IMR-90 (cell line): ENCODE data around the gene PVALEF. TPM values are rescaled to one million over a fixed set of nuclear protein-coding genes. Genes with fewer than 3 reads are reported as not detected.

Source experiments
- ATAC-seq: fragments of 200-7000 bp; cut with Tn5 transposase; 2 replicates; pipeline ENCODE4 v1.9.1; 2020; ENCODE audit warnings: low read depth, mild to moderate bottlenecking, moderate library complexity
- BruUV-seq: library from RNA; stranded (reverse); fragments of 400-500 nt; replicated peaks from 2 replicates; lab custom pipeline; 2021; lab: Mats Ljungman, UMichigan
- CTCF ChIA-PET: fragments of 300-600 bp; formaldehyde crosslinking; extraction: SDS; loops from one replicate; lab custom pipeline; 2021; ENCODE audit warnings: antibody characterized with exemption; lab: Yijun Ruan, JAX
- POLR2A ChIA-PET: fragments of 300-600 bp; sonication (Branson Sonifier 250); formaldehyde crosslinking; loops from one replicate; lab custom pipeline; 2022; ENCODE audit warnings: antibody characterized with exemption; ENCODE audit not compliant: unreplicated experiment; lab: Charles Lee
- DNase-seq: peaks from one replicate; pipeline ENCODE4 v3.0.0; 2013
- H2AFZ ChIP-seq: replicated peaks from 2 replicates; pipeline ENCODE3; 2013; ENCODE audit warnings: low read length, mild to moderate bottlenecking; ENCODE audit not compliant: poor library complexity
- H2AK5ac ChIP-seq: 2 replicates; pipeline ENCODE4 v1.6.1; 2013; ENCODE audit warnings: low read depth, low read length, inconsistent platforms
- H2AK9ac ChIP-seq: replicated peaks from 2 replicates; pipeline ENCODE3; 2013; ENCODE audit warnings: mild to moderate bottlenecking, low read depth, low read length, moderate library complexity; ENCODE audit not compliant: poor library complexity
- H2BK120ac ChIP-seq: 2 replicates; pipeline ENCODE4 v1.6.1; 2013; ENCODE audit warnings: low read depth, low read length, inconsistent platforms
- H2BK15ac ChIP-seq: 3 replicates; pipeline ENCODE4 v1.6.1; 2013; ENCODE audit warnings: low read depth, low read length, inconsistent platforms
- H2BK20ac ChIP-seq: 2 replicates; pipeline ENCODE4 v1.6.1; 2013; ENCODE audit warnings: low read depth, mild to moderate bottlenecking, inconsistent platforms, low read length, moderate library complexity
- H2BK5ac ChIP-seq: 2 replicates; pipeline ENCODE4 v1.6.1; 2013; ENCODE audit warnings: mild to moderate bottlenecking, low read depth, low read length, inconsistent platforms; ENCODE audit not compliant: poor library complexity, severe bottlenecking
- H3K14ac ChIP-seq: replicated peaks from 2 replicates; pipeline ENCODE4 v1.6.1; 2013; ENCODE audit warnings: low read depth, low read length, inconsistent platforms
- H3K18ac ChIP-seq: 2 replicates; pipeline ENCODE4 v1.6.1; 2013; ENCODE audit warnings: low read depth, low read length, control low read depth
- H3K23ac ChIP-seq: 2 replicates; pipeline ENCODE4 v1.6.1; 2013; ENCODE audit warnings: low read depth, low read length, inconsistent platforms
- H3K27ac ChIP-seq: 2 replicates; pipeline ENCODE4 v1.5.1; 2013; ENCODE audit warnings: mild to moderate bottlenecking, control low read depth, low read length; ENCODE audit not compliant: insufficient read depth
- H3K27me3 ChIP-seq: 2 replicates; pipeline ENCODE4 v1.6.1; 2013; ENCODE audit warnings: low read length; ENCODE audit not compliant: control insufficient read depth, insufficient read depth
- H3K36me3 ChIP-seq: 2 replicates; pipeline ENCODE4 v1.6.1; 2013; ENCODE audit warnings: low read length, mixed read lengths; ENCODE audit not compliant: control insufficient read depth, insufficient read depth
- H3K4ac ChIP-seq: 2 replicates; pipeline ENCODE4 v1.6.1; 2013; ENCODE audit warnings: low read depth, low read length, inconsistent platforms
- H3K4me1 ChIP-seq: 2 replicates; pipeline ENCODE4 v1.6.1; 2013; ENCODE audit warnings: low read length, mixed read lengths; ENCODE audit not compliant: control insufficient read depth, insufficient read depth
- H3K4me2 ChIP-seq: 2 replicates; pipeline ENCODE4 v1.6.1; 2013; ENCODE audit warnings: low read depth, mild to moderate bottlenecking, control low read depth, low read length, moderate library complexity
- H3K4me3 ChIP-seq: 2 replicates; pipeline ENCODE4 v1.5.1; 2013; ENCODE audit warnings: low read depth, mild to moderate bottlenecking, control low read depth, low read length, moderate library complexity; ENCODE audit not compliant: insufficient read depth
- H3K56ac ChIP-seq: 2 replicates; pipeline ENCODE4 v1.6.1; 2013; ENCODE audit warnings: low read length, inconsistent platforms; ENCODE audit not compliant: insufficient read depth; ENCODE audit errors: extremely low read depth
- H3K79me1 ChIP-seq, 2 experiments: 2 replicates each; pipeline ENCODE4 v1.6.1; 2013; ENCODE audit warnings: low read length in 2 of 2, inconsistent platforms in 1 of 2, low read depth in 1 of 2
- H3K9ac ChIP-seq: 2 replicates; pipeline ENCODE4 v1.6.1; 2013; ENCODE audit warnings: low read depth, low read length, control low read depth
- H3K9me1 ChIP-seq: 2 replicates; pipeline ENCODE4 v1.6.1; 2013; ENCODE audit warnings: low read length, inconsistent platforms; ENCODE audit not compliant: insufficient read depth
- H3K9me3 ChIP-seq: 2 replicates; pipeline ENCODE4 v1.6.1; 2013; ENCODE audit warnings: low read length; ENCODE audit not compliant: control insufficient read depth, insufficient read depth
- H4K20me1 ChIP-seq: 2 replicates; pipeline ENCODE4 v1.6.1; 2013; ENCODE audit warnings: low read length, inconsistent platforms; ENCODE audit not compliant: insufficient read depth
- H4K5ac ChIP-seq: 2 replicates; pipeline ENCODE4 v1.6.1; 2013; ENCODE audit warnings: mild to moderate bottlenecking, low read depth, low read length, control low read depth
- H4K8ac ChIP-seq, 2 experiments: 2 replicates each; pipeline ENCODE4 v1.6.1; 2013; ENCODE audit warnings: low read depth in 2 of 2, low read length in 2 of 2, control low read depth in 1 of 2, inconsistent platforms in 1 of 2
- H4K91ac ChIP-seq: 2 replicates; pipeline ENCODE4 v1.6.1; 2013; ENCODE audit warnings: low read depth, low read length, inconsistent platforms; ENCODE audit not compliant: insufficient read depth
- CEBPB ChIP-seq: IDR thresholded peaks from 2 replicates; pipeline ENCODE4 v1.6.1; 2012; ENCODE audit warnings: low read depth, low read length, improper control_type of control experiment
- CTCF ChIP-seq: conservative IDR thresholded peaks from 2 replicates; pipeline ENCODE4 v1.5.1; 2012; ENCODE audit warnings: mild to moderate bottlenecking, low read depth, low read length, improper control_type of control experiment
- FOS ChIP-seq: fragments of 150-350 bp; IDR thresholded peaks from 2 replicates; pipeline ENCODE4 v1.6.1; 2016; ENCODE audit warnings: low read depth, low read length
- MAZ ChIP-seq: IDR thresholded peaks from 2 replicates; pipeline ENCODE4 v1.6.1; 2012; ENCODE audit warnings: low read depth, mild to moderate bottlenecking, low read length, improper control_type of control experiment, moderate library complexity, borderline replicate concordance
- MXI1 ChIP-seq: IDR thresholded peaks from 2 replicates; pipeline ENCODE4 v1.6.1; 2012; ENCODE audit warnings: low read depth, mild to moderate bottlenecking, low read length, moderate library complexity, borderline replicate concordance
- NFE2L2 ChIP-seq: fragments of 150-350 bp; IDR thresholded peaks from 2 replicates; pipeline ENCODE4 v1.6.1; 2016; ENCODE audit warnings: low read depth, mild to moderate bottlenecking, low read length
- POLR2A ChIP-seq: IDR thresholded peaks from 2 replicates; pipeline ENCODE4 v1.6.1; 2012; ENCODE audit warnings: mild to moderate bottlenecking, low read depth, low read length
- RAD21 ChIP-seq: IDR thresholded peaks from 2 replicates; pipeline ENCODE4 v1.6.1; 2012; ENCODE audit warnings: low read length, improper control_type of control experiment
- RFX5 ChIP-seq: IDR thresholded peaks from 2 replicates; pipeline ENCODE4 v1.8.0; 2012; ENCODE audit warnings: low read depth, mild to moderate bottlenecking, low read length, moderate library complexity
- WGBS, 2 experiments: methylation state at CpG; one replicate each; pipeline versions ENCODE4 v1.1.5 to v1.1.7; 2013; ENCODE audit warnings: missing lambda C conversion rate in 2 of 2; ENCODE audit not compliant: insufficient read length in 1 of 2; ENCODE audit errors: extremely low coverage in 2 of 2; 5-methylcytosine and 5-hydroxymethylcytosine counted together
- dilution Hi-C: fragments of 300-500 bp; cut with HindIII; formaldehyde crosslinking; loops from one replicate; pipeline ENCODE4 v1.14.3; 2018; ENCODE audit warnings: low sequenced_read_pairs; ENCODE audit not compliant: unreplicated experiment
- in situ Hi-C: fragments of 300-500 bp; cut with MboI; formaldehyde crosslinking; loops from 3 replicates; pipeline ENCODE4 v1.14.3; 2019; ENCODE audit warnings: low sequenced_read_pairs, inconsistent platforms, mixed read lengths
- intact Hi-C: fragments of 100-400 bp; cut with micrococcal nuclease; formaldehyde crosslinking; loops from 2 replicates; pipeline ENCODE4 v1.10.0; 2022
- polyA plus RNA-seq, 3 experiments: library from polyadenylated mRNA; depleted of rRNA; stranded (reverse); fragments of >200 nt; gene quantifications; 2 replicates each; pipeline ENCODE4 v1.2.3, GENCODE V29; 2012; ENCODE audit warnings: low replicate concordance in 1 of 3
- total RNA-seq: library from RNA; depleted of rRNA; stranded (reverse); fragments of >200 nt; gene quantifications from 2 replicates; pipeline ENCODE4 v1.2.3, GENCODE V29; 2012

Gene PVALEF
- total and polyA plus RNA-seq, 2 of the 4 experiments (the other 2 are of a cell fraction): not detected

- Histone ChIP-seq H4K20me1 (no peaks in the 10 kb centered on the region; the same call in 1 of the 2 replicates), H3K4ac (no peak overlapping the region), H2BK15ac (no peak overlapping the region), H2AFZ (no peak overlapping the region), H3K9ac (no peak overlapping the region), H3K27ac (no peak overlapping the region), H2AK5ac (no peak overlapping the region), H3K23ac (no peak overlapping the region), H3K14ac (no peak overlapping the region), H3K9me1 (no peaks in the 10 kb centered on the region), H4K91ac (no peak overlapping the region), H3K4me2 (no peak overlapping the region), H4K5ac (no peak overlapping the region), H3K27me3 (no peaks in the 10 kb centered on the region), H2BK5ac (no peak overlapping the region), H3K18ac (no peak overlapping the region), H3K56ac (no peak overlapping the region), H3K36me3 (peaks cover 6% of the 10 kb centered on the region; the same call in 1 of the 2 replicates), H2BK20ac (no peak overlapping the region), H3K4me1 (no peaks in the 10 kb centered on the region), H3K79me1 (no peaks in the 10 kb centered on the region), H3K4me3 (no peak overlapping the region), H4K8ac (no peak overlapping the region), H2AK9ac (no peak overlapping the region), H2BK120ac (no peak overlapping the region), H3K9me3 (no peaks in the 10 kb centered on the region)
- TF ChIP-seq NFE2L2 (no peak), MAZ (no peak), POLR2A (no peak), RFX5 (no peak), MXI1 (no peak), FOS (no peak), RAD21 (peak; percentile 8; the same call in 1 of the 2 replicates), CTCF (0 out of 2 replicates have a peak, but pooled peaks have one; percentile 14), CEBPB (no peak)
- BruUV-seq: no TSS peak
- CTCF ChIA-PET: no interaction called here
- in situ Hi-C loops (no loop called here), dilution Hi-C loops (no loop called here), intact Hi-C loops (no loop called here)
- 85% methylated on average over 8 of the region's 27 CpGs; no CpG with 5 or more reads in 1 of the 2 experiments for WGBS, 2 experiments
- ATAC-seq (no peak), DNase-seq (no peak)
- POLR2A ChIA-PET: no interaction called here
Measured at GRCh38 chr17:81189670-81190530, 24.6 kb downstream of the PVALEF start.
